ENCODE measurements around the gene C16orf46.

C16orf46 gene

DNA sequence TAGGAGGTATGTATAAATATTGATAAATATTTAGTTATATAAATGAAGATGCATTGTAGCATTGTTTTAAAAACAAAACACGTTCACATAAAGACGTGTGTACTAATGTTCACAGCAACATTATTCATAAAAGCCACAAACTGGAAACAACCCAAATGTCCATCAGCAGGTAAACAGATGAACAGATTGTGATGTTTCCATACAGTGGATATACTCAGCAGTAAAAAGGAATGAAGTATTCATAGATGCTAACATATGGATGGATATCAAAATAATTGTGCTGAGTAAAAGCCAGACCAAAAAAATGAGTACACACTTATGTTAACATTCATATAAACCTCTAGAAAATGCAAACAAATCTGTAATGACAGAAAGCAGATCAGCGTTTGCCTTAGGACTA lies 64.1 kb downstream of the C16orf46 start:
- no peak for DNase-seq (ENCODE audit: low read depth)
